Umbilical cord (tissue), 2 donors: ENCODE results near the gene KIRREL3. TPM values are rescaled to one million over a fixed set of nuclear protein-coding genes. Genes with fewer than 3 reads are reported as not detected.

Experiments
- DNase-seq: peaks from one replicate; pipeline ENCODE4 v3.0.0-alpha.2; 2015; ENCODE audit warnings: low spot score
- total RNA-seq: library from RNA; depleted of rRNA; stranded (reverse); fragments of >200 nt; gene quantifications from one replicate; pipeline ENCODE4 v1.2.3, GENCODE V29; 2014; ENCODE audit warnings: low replicate concordance; ENCODE audit not compliant: insufficient read depth

KIRREL3 gene
- total RNA-seq, 1 donor from 2014 or later, result 0.72 TPM

DNA sequence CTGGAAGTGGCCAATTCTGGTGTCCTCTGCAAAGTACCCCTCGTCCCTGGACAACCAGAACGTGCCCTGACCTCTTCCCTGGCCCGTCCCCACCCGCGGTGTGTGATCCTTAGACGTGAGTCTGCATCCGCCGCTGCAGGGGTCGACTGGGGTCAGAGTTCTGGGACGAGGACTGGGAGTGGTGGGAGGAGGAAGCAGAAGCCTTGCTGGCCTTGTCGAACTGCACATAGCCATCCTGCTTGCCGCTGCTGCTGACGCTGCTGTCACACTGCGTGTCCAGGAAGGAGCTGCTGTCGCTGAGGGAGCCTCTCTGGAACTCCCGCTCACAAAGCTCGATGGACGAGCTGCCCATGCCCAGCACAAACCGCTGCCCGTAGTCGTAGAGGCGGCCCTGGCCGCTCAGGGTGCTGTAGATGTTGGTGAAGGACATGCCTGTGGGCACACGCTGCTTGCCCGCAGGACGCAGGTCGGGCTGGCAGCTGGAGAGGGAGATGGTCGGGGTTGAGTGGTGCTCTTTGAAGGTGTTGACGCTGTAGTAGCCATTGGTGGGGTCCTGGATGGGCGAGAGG is 576.0 kb downstream of the KIRREL3 start:
- DNase-seq, result no peak

DNA sequence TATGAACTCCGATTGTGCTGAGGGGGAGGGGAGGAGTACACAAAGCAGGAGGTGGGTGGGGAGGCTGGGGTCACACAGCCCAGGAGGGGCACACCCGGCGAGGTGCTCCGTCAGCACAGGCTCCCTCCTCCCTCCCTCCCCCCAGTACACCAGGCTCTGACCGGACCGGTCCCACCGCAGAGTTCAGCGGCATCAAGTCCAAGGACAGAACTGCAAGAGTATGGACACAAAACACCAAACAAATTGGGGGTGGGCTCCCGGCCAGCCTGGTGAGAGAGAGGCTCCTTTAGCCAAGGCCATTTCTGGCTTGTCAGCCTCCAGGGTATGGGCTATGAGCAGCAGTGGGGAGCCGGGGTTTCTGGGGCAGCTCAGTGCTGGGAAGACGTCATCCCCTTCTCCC is 576.8 kb downstream of the KIRREL3 start:
- no peak for DNase-seq

- no peak for DNase-seq
Measured at GRCh38 chr11:126423154-126423553, 577.4 kb downstream of the KIRREL3 start.

DNA sequence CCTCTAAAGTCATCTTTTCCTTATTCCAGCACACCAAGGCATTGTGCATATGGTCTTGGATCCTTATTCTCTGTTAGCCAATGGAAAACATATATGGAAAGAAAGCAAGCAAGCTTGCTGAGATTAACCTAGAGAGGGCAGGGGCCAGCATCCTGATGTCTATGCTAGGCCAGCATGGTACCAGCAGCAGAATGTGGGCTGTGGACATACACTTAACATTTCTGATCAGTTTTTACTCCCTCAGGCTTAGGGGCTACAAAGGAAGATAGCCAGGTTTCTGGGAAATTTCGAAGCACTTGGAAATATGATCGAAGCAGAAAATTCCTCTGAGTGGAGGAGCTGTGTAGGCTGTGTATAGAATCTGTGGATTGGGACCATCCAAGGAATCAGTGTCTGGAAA is 578.1 kb downstream of the KIRREL3 start:
- no peak for DNase-seq

DNA sequence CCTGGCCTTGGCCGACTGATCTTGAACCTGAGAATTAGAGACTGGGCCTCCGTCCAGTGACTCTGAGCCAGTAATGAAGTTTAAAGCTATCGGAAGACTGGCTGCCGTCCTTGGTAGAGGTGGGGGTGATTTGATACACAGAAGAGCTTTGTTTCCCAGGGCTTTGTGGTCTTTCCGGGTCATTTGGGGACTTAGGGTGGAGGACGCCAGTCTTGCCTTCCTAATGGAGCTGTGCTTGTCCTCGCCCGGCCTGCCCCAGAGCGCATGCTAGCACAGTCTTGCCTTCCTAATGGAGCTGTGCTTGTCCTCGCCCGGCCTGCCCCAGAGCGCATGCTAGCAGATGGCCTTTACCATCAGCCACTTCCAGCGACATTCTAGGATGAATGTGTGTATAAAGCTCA is 579.3 kb downstream of the KIRREL3 start:
- DNase-seq, result no peak

DNA sequence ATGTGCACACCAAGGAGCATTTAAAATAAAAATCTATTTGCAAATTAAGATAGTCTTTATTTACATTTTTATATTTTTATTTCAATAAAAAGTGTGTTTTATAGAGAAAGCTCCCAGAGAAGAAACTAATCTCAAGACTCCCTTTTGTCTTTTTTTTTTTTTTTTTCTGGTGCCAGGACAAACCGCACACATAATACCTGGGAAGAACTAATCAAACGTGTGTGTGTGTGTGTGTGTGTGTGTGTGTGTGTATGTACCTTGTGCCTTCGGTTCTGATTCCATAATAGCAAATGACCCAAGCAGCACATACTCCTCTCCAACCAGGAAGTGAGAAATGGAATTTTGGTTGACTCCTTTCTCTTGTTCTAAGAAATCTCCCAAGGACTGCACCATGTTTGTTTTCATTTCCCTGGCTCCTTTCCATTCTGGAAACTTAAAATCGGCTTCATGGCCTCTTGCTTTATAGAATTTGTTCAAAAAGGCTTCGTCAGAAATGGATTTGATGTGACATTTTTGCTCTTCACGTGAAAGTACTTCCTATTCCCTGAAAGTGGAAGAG is 579.8 kb downstream of the KIRREL3 start:
- no peak for DNase-seq

DNA sequence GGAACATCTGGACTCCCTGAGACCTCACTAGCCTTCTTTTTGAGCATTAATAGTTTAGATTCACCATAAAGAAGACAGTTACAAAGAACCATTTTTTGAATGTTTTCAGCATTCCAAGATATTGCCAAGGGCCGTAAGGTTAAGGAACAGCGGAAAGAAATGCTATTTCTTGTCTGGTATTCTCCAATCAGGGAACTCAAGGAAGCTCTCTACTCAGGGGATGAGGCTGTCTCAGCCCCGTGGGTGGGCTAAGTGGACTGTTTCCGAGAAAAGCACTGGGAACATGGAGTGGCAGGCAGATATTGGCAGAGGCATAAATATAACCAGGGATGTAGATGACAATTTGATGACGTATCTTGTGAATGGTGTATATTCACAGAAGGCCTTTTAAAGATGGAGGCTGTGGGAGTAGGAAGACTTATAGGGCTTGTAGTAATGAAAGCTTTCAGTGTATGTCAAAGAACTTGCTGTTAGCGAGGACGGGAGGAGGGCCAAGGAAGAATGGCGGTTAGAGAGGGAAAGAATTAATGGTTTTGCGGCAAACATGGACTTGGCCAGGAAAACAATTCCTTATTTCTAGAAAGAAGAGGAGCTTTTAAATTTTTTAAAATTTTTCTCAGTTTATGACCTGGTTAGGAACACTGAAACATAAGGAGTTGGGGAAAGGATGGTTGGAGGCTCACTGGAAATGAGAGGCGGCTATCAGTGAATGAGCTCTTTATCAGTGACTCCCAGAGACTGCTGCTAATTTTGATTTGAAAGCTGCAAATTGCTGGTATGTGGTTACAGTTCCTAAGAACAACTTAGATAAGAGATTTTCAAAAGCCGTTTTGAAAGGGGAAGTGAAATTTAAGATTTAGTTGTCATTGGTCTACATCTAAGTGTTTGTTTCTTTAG is 580.5 kb downstream of the KIRREL3 start:
- DNase-seq, result peak; percentile 83

DNA sequence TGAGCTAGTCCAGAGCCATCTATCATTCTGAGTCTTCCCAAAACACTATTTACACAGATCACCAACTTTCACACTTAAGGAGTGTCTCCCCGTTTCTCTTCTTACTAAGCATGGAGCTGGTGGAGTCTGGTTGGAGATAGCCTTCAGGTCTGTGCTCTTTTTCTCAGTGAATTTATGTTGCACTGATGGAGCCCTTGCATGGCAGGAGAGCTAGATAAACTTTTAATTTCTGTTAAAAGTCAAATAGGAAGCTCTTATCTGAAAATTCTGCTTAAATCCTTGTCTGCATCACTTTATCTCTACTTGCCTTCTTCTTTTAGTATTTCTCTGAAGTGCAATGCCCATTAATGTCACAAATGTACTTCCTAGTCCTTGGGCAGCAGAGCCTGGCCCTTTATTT is 581.7 kb downstream of the KIRREL3 start:
- no peak for DNase-seq

GRCh38 chr11:126417091-126417862 is 583.3 kb downstream of the KIRREL3 start:
- no peak for DNase-seq

DNA sequence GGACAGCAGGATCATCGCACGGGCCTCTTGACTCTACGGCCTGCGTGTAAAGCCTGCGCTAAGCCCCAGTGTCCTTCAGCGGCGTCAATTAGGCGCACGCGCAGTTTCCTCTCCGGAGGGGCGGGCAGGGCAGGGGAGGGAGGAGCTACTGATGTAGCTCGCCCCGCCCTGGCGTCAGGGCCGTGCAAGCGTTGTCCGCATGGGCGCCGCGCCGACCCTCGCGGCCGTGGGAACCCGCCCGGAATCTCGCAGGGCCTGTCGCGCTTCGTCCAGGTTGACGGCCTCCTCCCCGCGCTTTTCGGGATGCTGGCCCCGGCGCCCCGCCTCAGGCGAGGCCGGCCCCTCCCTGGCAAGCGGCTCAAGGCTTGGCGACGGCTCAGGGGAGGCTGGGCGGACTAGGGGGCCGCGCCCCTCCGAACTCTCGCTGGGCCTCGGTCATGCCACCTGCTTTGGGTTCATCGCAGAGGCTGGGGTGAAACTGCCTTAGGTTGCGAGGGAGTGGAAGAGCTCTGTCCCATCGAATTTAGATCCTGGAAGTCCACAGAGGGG is 584.0 kb downstream of the KIRREL3 start:
- DNase-seq, result peak; percentile 84

DNA sequence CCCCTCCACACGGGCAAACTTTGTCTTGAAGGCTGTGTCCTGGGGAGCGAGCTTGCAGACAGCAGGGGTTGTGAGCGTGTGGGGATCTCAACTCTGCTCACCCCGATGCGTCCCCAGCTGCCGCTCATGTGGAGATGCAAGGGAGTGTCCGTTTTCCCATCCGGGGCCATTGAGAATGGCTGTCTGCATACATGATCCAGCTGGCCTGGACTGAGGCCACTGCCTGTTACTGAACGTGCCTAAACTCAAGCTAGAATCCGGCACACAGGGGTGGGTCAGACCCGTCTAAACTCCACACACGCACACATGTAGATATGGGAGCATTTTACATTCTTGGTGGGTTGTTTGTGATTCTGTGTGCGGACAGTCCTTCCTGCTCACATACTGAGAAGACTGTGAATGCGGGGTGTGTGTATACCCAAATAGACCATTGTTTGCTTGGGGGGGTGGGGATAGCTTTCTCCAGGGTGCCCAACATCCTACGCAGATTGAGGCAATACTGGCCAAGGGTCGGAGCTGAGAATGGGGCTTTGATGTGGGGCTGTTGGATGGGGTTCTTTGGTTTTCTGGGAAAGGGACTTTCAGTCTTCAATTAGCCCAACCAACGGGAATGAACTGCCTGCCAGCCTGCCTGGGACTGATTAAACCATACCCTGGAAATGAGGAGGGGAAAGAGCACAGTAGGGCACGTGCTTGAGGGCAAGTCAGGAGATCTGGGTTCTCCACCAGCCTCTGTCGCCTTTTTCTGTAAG is 584.7 kb downstream of the KIRREL3 start:
- peak; percentile 90 for DNase-seq

DNA sequence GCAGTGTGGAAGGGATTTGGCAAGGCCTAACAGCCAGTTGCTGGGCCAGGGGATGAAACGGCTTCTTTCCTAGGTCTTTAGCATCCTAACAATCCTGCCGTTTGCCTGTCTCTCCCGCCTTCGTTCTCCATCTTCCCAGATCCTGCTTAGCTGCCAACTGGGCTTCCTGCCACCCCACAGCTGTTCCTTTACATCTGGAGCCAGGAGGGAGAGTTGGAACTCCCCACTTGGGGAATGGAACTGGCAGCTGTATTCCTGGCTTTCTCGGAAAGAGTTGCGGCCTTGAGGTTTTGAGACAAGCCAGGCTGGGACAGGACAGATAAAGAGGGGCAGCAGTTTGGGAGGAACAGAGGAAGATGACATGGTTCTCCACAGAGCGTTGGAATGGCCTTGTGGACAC is 585.4 kb downstream of the KIRREL3 start:
- peak; percentile 97 for DNase-seq

DNA sequence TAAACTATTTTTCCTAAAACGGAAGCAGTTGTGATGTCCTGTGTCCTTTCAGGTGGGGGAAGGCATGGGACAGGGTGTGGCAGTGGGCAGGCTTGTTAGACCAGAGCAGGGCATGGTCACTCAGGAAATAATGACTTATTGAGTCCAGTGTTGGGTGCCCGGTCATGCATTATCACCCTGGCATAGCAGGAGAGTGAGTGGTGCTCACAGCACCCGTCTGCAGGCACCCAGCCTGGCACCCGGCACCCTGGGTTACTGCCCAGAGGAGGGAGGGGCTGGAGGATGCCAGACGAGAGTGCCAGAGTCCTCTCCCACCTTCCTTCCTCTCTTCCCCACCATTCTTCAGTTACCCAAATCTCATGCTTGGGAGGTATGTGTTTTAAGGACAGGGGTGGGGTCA is 586.0 kb downstream of the KIRREL3 start:
- no peak for DNase-seq

DNA sequence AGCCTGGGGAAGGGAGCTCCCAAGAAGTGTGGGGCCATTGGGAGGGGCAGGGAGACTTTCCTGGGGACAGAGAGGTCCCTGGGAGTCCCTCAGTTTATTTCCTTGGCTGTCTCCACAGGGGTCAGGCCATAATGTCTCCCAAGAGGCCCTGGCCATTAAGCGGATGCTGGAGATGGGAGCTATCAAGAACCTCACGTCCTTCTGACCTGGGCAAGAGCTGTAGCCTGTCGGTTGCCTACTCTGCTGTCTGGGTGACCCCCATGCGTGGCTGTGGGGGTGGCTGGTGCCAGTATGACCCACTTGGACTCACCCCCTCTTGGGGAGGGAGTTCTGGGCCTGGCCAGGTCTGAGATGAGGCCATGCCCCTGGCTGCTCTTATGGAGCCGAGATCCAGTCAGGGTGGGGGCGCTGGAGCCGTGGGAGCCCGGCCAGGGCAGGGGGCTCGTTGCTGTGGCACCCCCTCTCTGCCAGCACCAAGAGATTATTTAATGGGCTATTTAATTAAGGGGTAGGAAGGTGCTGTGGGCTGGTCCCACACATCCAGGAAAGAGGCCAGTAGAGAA is 586.6 kb downstream of the KIRREL3 start:
- no peak for DNase-seq

DNA sequence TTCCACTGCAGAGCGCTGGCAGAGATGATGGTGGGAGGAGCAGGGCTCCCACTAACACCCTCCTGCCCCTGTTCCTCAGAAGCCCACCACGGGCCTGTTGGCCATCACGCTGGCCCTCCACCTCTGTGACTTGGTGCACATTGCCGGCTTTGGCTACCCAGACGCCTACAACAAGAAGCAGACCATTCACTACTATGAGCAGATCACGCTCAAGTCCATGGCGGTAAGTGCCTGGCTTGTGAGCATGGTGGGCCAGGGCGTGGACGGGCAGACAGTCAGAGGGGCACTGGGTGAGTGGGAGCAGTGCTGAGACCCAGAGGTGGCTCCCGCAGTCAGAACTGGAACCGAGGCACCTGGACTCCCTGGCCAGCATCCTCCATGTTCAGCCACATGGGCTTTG is 587.1 kb downstream of the KIRREL3 start:
- no peak for DNase-seq

GRCh38 chr11:126411971-126412381 is 588.6 kb downstream of the KIRREL3 start:
- DNase-seq, result no peak

GRCh38 chr11:126410649-126411048 is 589.9 kb downstream of the KIRREL3 start:
- peak; percentile 72 for DNase-seq

GRCh38 chr11:126409620-126409985 is 591.0 kb downstream of the KIRREL3 start:
- no peak for DNase-seq

- DNase-seq, result no peak
Measured at GRCh38 chr11:126408901-126409619, 591.5 kb downstream of the KIRREL3 start.

- no peak for DNase-seq
Measured at GRCh38 chr11:126408496-126408895, 592.1 kb downstream of the KIRREL3 start.
